HCT116 (cell line): ENCODE data around the gene GJE1. TPM values are rescaled to one million over a fixed set of nuclear protein-coding genes. Genes with fewer than 3 reads are reported as not detected.

ENCODE experiments used
- ATAC-seq: fragments of 200-7000 bp; cut with Tn5 transposase; 2 replicates; pipeline ENCODE4 v1.9.1; 2020; ENCODE audit warnings: mild to moderate bottlenecking, moderate library complexity
- BruUV-seq: library from RNA; stranded (reverse); fragments of 400-500 nt; replicated peaks from 2 replicates; lab custom pipeline; 2021; lab: Mats Ljungman, UMichigan
- CTCF ChIA-PET: fragments of 300-600 bp; sonication (Branson Sonifier 250); formaldehyde crosslinking; loops from one replicate; lab custom pipeline; 2021; ENCODE audit warnings: antibody characterized with exemption; lab: Charles Lee
- POLR2A ChIA-PET: fragments of 300-600, 350-600 bp; sonication (Branson Sonifier 250); formaldehyde crosslinking; loops from one replicate; lab custom pipeline; 2021; ENCODE audit warnings: antibody characterized with exemption; lab: Charles Lee
- RAD21 ChIA-PET, 2 experiments: fragments of 300-600 bp; sonication (Branson Sonifier 250); formaldehyde crosslinking; loops; one replicate each; lab custom pipeline; 2023; ENCODE audit warnings: low total read pairs in 2 of 2; ENCODE audit not compliant: uncharacterized antibody in 2 of 2, unreplicated experiment in 2 of 2, low non-redundant PET in 1 of 2; lab: Charles Lee
- DNase-seq: peaks from one replicate; pipeline ENCODE4 v3.0.0-alpha.2; 2010; ENCODE audit warnings: low read depth, low spot score
- H2AFZ ChIP-seq: fragments of 200-600 bp; shearing (Covaris generic), sonication (generic); 2 replicates; pipeline ENCODE4 v1.6.1; 2017; ENCODE audit warnings: low read depth, mixed run types, mixed read lengths, antibody characterized with exemption, low read length; ENCODE audit not compliant: poor library complexity, severe bottlenecking
- H3K27ac ChIP-seq: 2 replicates; pipeline ENCODE4 v1.5.1; 2012; ENCODE audit warnings: low read depth, low read length
- H3K27me3 ChIP-seq: fragments of 200-600 bp; sonication (generic); 2 replicates; pipeline ENCODE4 v1.6.1; 2016; ENCODE audit warnings: mixed run types, low read length, mixed read lengths; ENCODE audit not compliant: insufficient read depth
- H3K36me3 ChIP-seq, 2 experiments: fragments of 200-500 bp in 1 of 2; fragments of 200-600 bp in 1 of 2; sonication (Bioruptor generic) in 1 of 2; sonication (generic) in 1 of 2; 2 replicates each; pipeline versions ENCODE4 v1.5.1 to v1.6.1; 2014 to 2016; ENCODE audit warnings: low read length in 2 of 2, inconsistent platforms in 1 of 2, mixed read lengths in 1 of 2, mixed run types in 1 of 2; ENCODE audit not compliant: insufficient read depth in 2 of 2, control insufficient read depth in 1 of 2
- H3K4me1 ChIP-seq, 2 experiments: fragments of 200-600 bp in 1 of 2; sonication (generic) in 1 of 2; 2 replicates each; pipeline versions ENCODE4 v1.5.1 to v1.6.1; 2012 to 2017; ENCODE audit warnings: low read length in 2 of 2, inconsistent platforms in 1 of 2, mild to moderate bottlenecking in 1 of 2, mixed read lengths in 1 of 2, mixed run types in 1 of 2, moderate library complexity in 1 of 2; ENCODE audit not compliant: insufficient read depth in 2 of 2, control insufficient read depth in 1 of 2
- H3K4me2 ChIP-seq: fragments of 200-600 bp; sonication (generic); 2 replicates; pipeline ENCODE4 v1.6.1; 2017; ENCODE audit warnings: mixed run types, low read length, mixed read lengths
- H3K4me3 ChIP-seq, 2 experiments: fragments of 200-600 bp in 1 of 2; sonication (generic) in 1 of 2; replicated peaks in 1 of 2; 2 replicates each; pipeline ENCODE4 v1.5.1; 2011 to 2016; ENCODE audit warnings: low read length in 2 of 2, control low read depth in 1 of 2, low read depth in 1 of 2, mild to moderate bottlenecking in 1 of 2, mixed read lengths in 1 of 2, mixed run types in 1 of 2
- H3K79me2 ChIP-seq: fragments of 200-600 bp; sonication (generic); 2 replicates; pipeline ENCODE4 v1.6.1; 2017; ENCODE audit warnings: mild to moderate bottlenecking, mixed run types, low read length, moderate library complexity, mixed read lengths; ENCODE audit not compliant: insufficient read depth
- H3K9ac ChIP-seq: fragments of 200-600 bp; sonication (generic); 2 replicates; pipeline ENCODE4 v1.6.1; 2016; ENCODE audit warnings: low read length, mixed read lengths
- H3K9me2 ChIP-seq: fragments of 200-600 bp; sonication (generic), shearing (Covaris generic); 2 replicates; pipeline ENCODE4 v1.6.1; 2017; ENCODE audit warnings: mixed run types, mild to moderate bottlenecking, moderate library complexity; ENCODE audit not compliant: insufficient read depth
- H3K9me3 ChIP-seq, 2 experiments: fragments of 200-500 bp in 1 of 2; fragments of 200-600 bp in 1 of 2; sonication (Bioruptor generic) in 1 of 2; sonication (generic) in 1 of 2; 2 replicates each; pipeline ENCODE4 v1.6.1; 2014 to 2017; ENCODE audit warnings: low read length in 2 of 2, mixed read lengths in 2 of 2, inconsistent platforms in 1 of 2, low read depth in 1 of 2, mild to moderate bottlenecking in 1 of 2, mixed run types in 1 of 2, moderate library complexity in 1 of 2; ENCODE audit not compliant: control insufficient read depth in 1 of 2, insufficient read depth in 1 of 2
- H4K20me1 ChIP-seq: fragments of 200-600 bp; sonication (generic), shearing (Covaris generic); 2 replicates; pipeline ENCODE4 v1.6.1; 2017; ENCODE audit warnings: mixed run types, mild to moderate bottlenecking, moderate library complexity; ENCODE audit not compliant: insufficient read depth
- CBX3 ChIP-seq: IDR thresholded peaks from 2 replicates; pipeline ENCODE4 v1.6.1; 2012; ENCODE audit warnings: low read depth
- CTCF ChIP-seq, 3 experiments: fragments of 200-600 bp in 1 of 3; sonication (generic) in 1 of 3; IDR thresholded peaks in 2 of 3; conservative IDR thresholded peaks in 1 of 3; 2 replicates each; pipeline ENCODE4 v1.5.1; 2012 to 2017; ENCODE audit warnings: low read depth in 2 of 3, low read length in 2 of 3, antibody characterized with exemption in 1 of 3, borderline replicate concordance in 1 of 3, control low read depth in 1 of 3, mild to moderate bottlenecking in 1 of 3, mixed read lengths in 1 of 3, mixed run types in 1 of 3, moderate library complexity in 1 of 3; ENCODE audit not compliant: insufficient read depth in 1 of 3
- EGR1 ChIP-seq: IDR thresholded peaks from 2 replicates; pipeline ENCODE4 v1.6.1; 2012; ENCODE audit warnings: low read depth
- ELF1 ChIP-seq: IDR thresholded peaks from 2 replicates; pipeline ENCODE4 v1.6.1; 2012; ENCODE audit warnings: low read depth, borderline replicate concordance
- JUND ChIP-seq: IDR thresholded peaks from 2 replicates; pipeline ENCODE4 v1.6.1; 2012
- POLR2A ChIP-seq: IDR thresholded peaks from 2 replicates; pipeline ENCODE4 v1.7.0; 2011; ENCODE audit warnings: borderline replicate concordance; ENCODE audit not compliant: insufficient read depth, insufficient read length; ENCODE audit errors: extremely low read depth
- POLR2AphosphoS5 ChIP-seq: IDR thresholded peaks from 2 replicates; pipeline ENCODE4 v1.6.1; 2011; ENCODE audit warnings: mild to moderate bottlenecking, low read depth, low read length, moderate library complexity
- SIN3A ChIP-seq: IDR thresholded peaks from 2 replicates; pipeline ENCODE4 v1.6.1; 2012; ENCODE audit warnings: low read depth
- SP1 ChIP-seq: IDR thresholded peaks from 2 replicates; pipeline ENCODE4 v1.6.1; 2012; ENCODE audit warnings: low read depth
- SRF ChIP-seq: IDR thresholded peaks from 2 replicates; pipeline ENCODE4 v1.6.1; 2012; ENCODE audit warnings: low read depth
- TCF7L2 ChIP-seq: IDR thresholded peaks from 2 replicates; pipeline ENCODE4 v1.7.0; 2011; ENCODE audit warnings: borderline replicate concordance, inconsistent platforms; ENCODE audit not compliant: insufficient read depth, insufficient read length; ENCODE audit errors: extremely low read depth
- YY1 ChIP-seq: IDR thresholded peaks from 2 replicates; pipeline ENCODE4 v1.6.1; 2011; ENCODE audit warnings: low read length, low read depth, moderate library complexity, mild to moderate bottlenecking; ENCODE audit not compliant: insufficient replicate concordance; ENCODE audit errors: extremely low read depth
- ZBTB33 ChIP-seq: IDR thresholded peaks from 2 replicates; pipeline ENCODE4 v1.6.1; 2011; ENCODE audit warnings: mild to moderate bottlenecking, low read length, moderate library complexity; ENCODE audit not compliant: insufficient replicate concordance; ENCODE audit errors: extremely low read depth
- ZFX ChIP-seq: fragments of 450-650 bp; IDR thresholded peaks from 2 replicates; pipeline ENCODE4 v1.6.1; 2017
- intact Hi-C: fragments of 100-400 bp; cut with micrococcal nuclease; formaldehyde crosslinking; loops from 2 replicates; pipeline ENCODE4 v1.10.0; 2022
- total RNA-seq: library from RNA; stranded (reverse); gene quantifications from one replicate; pipeline ENCODE4 v1.2.1, GENCODE V29; 2021; ENCODE audit not compliant: unreplicated experiment
- TF ChIP-seq, protein P1 (sequence below): IDR thresholded peaks from 2 replicates; pipeline ENCODE4 v1.6.1; 2012

The GJE1 gene
- total RNA-seq, 1 experiment from 2014 or later: not detected

DNA sequence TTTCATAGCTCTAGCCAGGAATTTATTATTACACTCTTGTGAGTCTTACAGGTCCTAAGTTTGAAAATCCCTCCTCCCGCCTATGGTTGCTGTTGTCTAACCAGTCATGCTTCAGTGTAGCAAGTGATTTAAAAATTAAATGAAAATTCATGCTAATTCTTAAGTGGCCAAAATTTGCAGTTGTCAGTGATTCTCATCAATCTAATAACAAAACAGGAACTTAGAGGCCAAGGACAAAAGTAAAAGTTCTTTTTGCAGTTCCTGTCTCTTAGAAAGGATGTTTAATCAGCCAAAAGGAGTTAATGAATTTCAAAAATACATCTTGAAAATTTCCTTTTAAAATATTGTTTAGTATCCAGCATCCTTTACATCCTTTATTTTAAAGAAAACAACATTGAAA is 50.6 kb downstream of the GJE1 start:
- no peaks in the 10 kb centered on the region for H3K36me3 ChIP-seq
- H3K9me3 ChIP-seq: no peaks in the 10 kb centered on the region
- no peak for DNase-seq
- CTCF ChIA-PET: interaction anchor here (1.1 kb wide), 1 partner anchor 24 kb away, joined by 3 read pairs; no protein-coding TSS in a partner anchor
- BruUV-seq: no TSS peak
- POLR2A ChIA-PET: no interaction called here
- H3K4me3 ChIP-seq: no peak overlapping the region
- H3K79me2 ChIP-seq: peaks cover 3% of the 10 kb centered on the region; the same call in 1 of the 2 replicates
- H3K4me1 ChIP-seq: no peaks in the 10 kb centered on the region
- no peak overlapping the region for H3K27ac ChIP-seq
- no peak overlapping the region for H3K9ac ChIP-seq
- H3K27me3 ChIP-seq: no peaks in the 10 kb centered on the region
- no peak for ATAC-seq
- no peaks in the 10 kb centered on the region for H3K9me2 ChIP-seq
- no peak overlapping the region for H2AFZ ChIP-seq
- TF ChIP-seq ELF1 (no peak), SP1 (no peak), POLR2AphosphoS5 (no peak), SIN3A (no peak), YY1 (no peak), POLR2A (no peak), JUND (no peak), CBX3 (no peak), CTCF (IDR thresholded peaks at IDR 0.05 in 2 of 3, conservative IDR thresholded peaks at IDR 0.05 in 1 of 3; ENCODE audit: borderline replicate concordance in 1 of 3, insufficient read depth in 1 of 3, low read depth in 2 of 3, low read length in 2 of 3) (no peak), TCF7L2 (no peak), ZFX (no peak), SRF (no peak), EGR1 (no peak), ZBTB33 (no peak)
- TF ChIP-seq, protein P1, sequence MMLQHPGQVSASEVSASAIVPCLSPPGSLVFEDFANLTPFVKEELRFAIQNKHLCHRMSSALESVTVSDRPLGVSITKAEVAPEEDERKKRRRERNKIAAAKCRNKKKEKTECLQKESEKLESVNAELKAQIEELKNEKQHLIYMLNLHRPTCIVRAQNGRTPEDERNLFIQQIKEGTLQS: no peak
- H4K20me1 ChIP-seq: no peaks in the 10 kb centered on the region
- RAD21 ChIA-PET: no interaction called here
- intact Hi-C loops: no loop called here
- H3K4me2 ChIP-seq: no peak overlapping the region
